Stimulated activated CD8-positive, alpha-beta memory T cell treated with anti-CD3 and anti-CD28 coated beads, Interleukin-15, amount 100 ng/mL, for 24 hours (primary cell): ENCODE data around the gene AP1M1.
"Not testable (repeated sequence)": the region's sequence is repeated elsewhere in the genome, so short reads cannot be mapped to it uniquely, and the experiment has no call there.

ENCODE experiments used
- DNase-seq: peaks from one replicate; pipeline ENCODE4 v3.0.0-alpha.2; 2020; ENCODE audit warnings: low read depth

AP1M1 gene

DNA sequence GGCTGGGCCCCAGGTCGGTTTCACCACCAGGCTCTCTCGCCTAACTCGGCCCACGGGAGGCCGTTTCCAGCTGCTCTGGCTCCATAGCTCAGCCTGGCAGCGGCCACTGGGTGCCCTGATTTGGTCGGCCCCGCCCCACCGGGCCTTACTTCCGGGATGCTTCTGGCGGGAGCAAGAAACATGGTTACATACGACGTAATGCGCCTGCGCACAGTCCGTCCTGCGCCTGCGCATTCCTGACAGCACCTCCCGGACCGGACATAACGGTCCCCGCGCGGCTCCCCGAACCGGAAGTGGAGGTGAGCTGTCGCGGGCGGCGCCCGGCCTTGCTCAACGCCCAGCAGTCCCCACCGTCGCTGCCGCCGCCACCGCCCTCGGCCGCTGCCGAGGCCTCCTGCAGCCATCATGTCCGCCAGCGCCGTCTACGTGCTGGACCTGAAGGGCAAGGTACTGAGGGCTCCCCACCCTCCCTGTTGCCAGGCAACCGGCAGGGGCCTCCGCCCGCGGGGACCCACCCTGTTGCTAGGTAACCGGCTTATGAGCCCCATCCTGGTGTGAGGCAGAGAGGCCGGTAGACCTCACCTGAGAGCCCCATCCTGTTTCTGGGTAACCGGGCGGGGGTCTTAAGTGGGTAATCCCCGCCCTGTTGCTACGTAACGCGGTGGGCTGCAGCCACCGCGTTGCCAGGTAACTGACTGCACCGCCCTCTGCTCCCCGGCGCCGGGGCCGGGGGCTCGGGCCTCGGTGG lies at the start of gene AP1M1:
AP1M1 (plus strand) TSS at position 290 of the 748 bp plus-strand sequence; CDS start at position 406, 116 bp downstream.
- peak; percentile 97 for DNase-seq

DNA sequence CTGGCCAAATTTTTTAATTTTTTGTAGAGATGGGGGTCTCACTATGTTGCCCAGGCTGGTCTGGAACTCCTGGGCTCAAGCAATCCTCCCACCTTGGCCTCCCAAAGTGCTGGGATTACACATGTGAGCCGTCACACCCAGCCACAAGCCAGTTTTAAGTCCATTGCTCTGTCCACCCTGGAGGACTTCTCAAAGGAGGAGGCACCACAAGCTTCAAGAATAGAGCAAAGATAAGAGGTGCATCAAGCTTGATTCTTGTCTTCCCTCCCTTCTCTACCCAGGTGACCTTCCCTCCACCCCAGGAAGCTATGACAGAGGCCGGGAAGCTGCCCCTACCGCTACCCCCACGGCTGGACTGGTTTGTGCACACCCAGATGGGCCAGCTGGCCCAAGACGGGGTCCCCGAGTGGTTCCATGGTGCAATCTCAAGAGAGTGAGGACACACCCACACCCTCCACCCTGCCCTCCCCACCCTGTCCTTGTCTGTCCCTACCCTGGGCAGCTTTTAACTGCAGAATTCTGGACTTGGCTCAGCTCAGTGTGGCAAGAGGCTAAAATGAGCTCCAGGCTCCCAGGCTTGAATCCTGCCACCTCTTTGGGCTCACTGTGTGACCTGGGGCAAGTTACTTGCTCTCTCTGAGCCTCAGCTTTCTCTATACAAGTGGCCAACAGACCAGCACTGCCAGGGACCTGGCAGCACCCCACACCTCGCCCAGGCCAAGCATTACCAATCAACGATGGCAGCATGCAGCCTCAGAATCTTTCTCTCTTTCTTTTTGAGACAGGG lies 49.1 kb upstream of the AP1M1 start:
- DNase-seq = no peak

- DNase-seq = no peak
Observed at GRCh38 chr19:16153582-16154336, 44.0 kb upstream of the AP1M1 start.

DNA sequence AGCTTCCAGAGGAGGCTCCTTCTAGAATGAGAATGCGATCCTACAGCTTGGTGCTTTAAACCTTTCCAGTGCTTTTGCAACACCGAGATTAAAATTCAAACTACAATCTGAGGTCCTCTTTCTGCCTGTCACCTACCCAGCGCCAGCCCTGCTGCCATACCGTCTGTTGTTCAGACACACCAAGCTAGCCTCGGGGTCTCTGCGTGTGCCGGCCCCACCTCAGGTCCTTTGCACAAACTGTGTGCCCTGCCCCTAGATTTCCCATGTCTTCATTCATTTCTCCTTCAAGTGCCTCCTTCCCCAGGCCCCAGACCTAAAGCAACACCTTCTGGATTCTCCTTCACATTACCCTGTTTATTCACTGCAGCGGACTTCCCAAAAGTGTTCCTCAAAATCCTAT lies 43.2 kb upstream of the AP1M1 start:
- DNase-seq = no peak

- no peak for DNase-seq
Observed at GRCh38 chr19:16155128-16155527, 42.6 kb upstream of the AP1M1 start.

GRCh38 chr19:16156904-16157303 lies 40.8 kb upstream of the AP1M1 start:
- DNase-seq = no peak

- DNase-seq = no peak
Observed at GRCh38 chr19:16157601-16158000, 40.1 kb upstream of the AP1M1 start.

DNA sequence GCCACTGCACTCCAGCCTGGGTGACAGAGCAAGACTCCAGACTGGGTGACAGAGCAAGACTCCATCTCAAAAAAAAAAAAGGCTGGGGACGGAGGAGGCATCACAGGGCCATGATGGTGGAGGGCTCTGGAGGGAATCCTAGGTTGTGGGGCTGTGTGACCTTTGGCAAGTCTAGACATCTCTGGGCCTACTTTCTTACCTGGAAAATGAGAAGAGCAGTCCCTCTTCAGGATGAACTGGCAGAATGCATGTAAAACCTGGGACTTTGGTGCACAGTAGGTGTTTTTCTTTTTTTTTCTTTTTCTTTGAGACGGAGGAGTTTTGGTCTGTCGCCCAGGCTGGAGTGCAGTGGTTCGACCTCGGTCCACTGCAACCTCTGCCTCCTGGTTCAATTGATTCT lies 38.1 kb upstream of the AP1M1 start:
- DNase-seq = no peak

DNA sequence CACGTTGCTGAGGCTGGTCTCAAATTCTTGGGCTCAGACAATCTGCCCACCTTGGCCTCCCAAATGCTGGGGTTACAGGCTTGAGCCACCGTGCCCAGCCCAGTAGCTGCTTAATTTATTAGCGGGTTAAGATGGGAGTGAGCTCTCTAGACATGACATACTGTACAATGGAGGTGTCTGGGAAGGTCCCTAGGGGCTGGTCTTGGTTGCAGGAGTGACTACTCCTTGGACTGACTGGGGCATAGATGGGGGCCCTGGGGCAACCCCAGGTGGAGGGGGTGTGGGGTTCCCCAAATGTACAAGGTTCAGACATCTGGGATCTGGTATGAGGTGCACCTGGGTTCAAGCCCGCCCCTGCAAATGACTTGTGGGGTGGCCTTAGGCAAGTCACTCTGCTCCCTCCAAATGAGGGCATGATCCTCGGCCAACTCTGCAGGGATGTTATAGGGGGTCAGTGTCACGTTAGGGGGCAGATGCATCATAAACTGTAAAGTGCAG lies 37.2 kb upstream of the AP1M1 start:
- no peak for DNase-seq

DNA sequence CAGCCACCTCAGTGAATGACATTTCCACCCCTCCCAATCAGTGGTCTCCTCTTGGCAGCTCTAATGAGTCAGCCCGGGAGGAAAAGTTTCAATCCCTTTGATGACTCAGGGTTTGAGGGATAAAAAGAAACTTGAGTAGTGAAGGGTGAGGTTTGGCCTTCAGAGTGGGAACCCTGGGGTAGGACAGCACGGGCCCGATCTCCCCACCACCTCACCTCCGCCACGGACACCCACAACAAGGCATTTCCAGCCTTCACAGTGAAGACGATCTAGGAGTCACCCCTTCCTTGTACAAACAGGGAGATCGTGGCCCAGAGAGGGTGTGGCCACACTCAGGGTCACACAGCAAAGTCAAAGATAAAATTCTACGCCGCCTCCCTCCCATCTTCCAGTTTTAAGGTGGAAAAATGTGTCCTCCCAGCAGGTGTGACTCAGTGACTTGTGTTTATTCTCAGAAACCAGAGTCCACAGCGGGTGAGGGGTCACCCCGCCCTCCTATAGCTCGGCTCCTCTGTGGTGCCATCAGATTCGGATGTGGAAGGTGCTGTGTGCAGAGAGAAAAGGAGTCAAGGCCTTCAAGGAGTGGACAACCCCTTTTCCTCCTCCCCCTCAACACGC lies 36.7 kb upstream of the AP1M1 start:
- DNase-seq = no peak

DNA sequence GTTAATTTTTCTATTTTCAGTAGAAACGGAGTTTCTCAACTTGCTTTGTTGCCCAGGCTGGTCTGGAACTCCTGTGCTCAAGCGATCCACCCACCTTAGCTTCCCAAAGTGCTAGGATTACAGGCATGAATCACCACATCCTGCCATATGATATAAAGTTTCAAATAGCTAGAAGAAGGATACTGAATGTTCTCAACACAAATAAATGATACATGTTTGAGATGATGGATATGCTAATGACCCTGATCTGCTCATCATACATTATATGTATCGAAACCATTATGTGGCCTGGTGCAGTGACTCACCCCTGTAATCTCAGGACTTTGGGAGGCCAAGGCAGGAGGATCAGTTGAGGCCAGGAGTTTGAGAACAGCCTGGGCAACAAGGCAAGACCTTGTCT lies 35.9 kb upstream of the AP1M1 start:
- DNase-seq = no peak

DNA sequence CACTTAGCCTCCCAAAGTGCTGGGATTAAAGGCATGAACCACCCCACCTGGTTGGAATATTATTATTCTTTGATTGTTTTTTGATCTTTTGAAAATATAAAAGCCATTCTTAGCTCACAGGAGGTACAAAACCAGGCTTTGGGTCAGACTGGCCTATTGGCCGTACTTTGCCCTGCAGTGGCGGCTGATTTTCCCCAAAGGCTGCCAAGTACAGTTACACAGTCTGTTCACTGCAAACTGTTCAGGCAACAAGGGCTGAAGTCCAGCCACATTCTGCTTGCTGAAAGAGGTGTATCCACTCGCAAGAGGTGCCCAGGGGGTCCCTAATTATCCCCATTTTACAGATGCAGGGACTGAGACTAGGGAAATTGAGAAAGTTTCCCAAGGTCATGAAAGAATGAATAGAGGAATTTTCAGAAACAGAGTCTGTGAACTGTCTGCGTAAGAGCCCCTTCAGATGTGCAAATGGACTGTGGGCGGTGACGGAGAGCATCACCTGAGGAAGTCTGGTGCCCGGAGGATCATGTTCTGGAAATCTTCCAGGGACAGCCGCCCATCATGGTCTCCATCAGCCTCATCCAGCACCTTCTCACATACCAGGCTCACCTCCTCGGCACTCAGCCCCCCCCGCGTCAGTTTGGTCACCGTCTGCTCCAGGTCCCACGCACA lies 33.4 kb upstream of the AP1M1 start:
- no peak for DNase-seq

DNA sequence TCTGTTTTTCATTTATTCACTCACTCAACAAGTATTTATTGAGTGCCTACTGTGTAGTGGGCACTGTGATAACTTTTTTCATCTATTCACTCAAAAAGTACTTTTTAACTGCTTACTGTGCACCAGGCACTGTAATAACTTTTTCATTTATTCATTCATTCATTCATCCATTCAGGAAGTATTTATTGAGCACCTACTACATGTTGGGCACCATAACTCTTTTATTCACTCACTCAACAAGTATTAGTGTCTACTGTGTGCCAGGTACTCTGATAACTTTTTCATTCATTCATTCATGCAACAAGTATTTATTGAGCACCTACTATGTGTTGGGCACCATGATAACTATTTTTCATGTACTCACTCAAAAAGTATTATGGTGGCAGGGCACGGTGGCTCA lies 31.3 kb upstream of the AP1M1 start:
- no peak for DNase-seq

DNA sequence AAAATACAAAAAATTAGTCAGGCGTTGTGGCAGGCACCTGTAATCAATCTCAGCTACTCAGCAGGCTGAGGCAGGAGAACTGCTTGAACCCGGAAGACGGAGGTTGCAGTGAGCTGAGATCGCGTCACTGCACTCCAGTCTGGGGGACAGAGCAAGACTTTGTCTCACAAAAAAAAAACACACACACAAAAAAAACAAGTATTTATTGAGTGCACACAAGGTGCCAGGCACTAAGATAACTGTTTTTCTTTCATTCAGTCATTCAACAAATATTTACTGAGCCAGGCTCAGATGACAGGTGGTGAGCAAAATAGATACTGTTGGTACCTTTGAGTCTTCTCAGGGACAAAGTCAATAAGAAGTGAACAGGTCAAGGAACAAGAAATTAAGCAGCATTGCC lies 30.7 kb upstream of the AP1M1 start:
- DNase-seq = no peak

- no peak for DNase-seq
Observed at GRCh38 chr19:16168465-16169081, 29.1 kb upstream of the AP1M1 start.

DNA sequence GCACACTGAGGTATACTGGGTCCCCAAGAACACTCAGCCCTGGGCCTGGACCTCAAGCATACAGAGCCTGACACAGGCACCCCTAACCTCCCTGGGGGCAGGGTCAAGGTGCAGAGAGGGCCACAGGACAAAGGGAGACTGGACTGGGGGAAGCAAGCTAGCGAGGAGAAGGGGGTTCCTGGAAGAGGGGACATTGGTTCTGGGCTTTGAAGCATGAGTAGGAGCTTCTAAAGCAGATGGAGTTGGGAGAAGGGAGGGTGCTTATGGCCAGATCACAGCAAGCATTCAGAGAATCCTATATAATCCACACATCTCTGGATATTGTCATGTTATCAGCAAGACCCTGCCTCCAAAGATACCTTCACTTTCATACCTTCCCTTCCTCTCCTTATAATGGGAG lies 27.6 kb upstream of the AP1M1 start:
- DNase-seq = no peak

GRCh38 chr19:16175954-16176353 lies 21.8 kb upstream of the AP1M1 start:
- DNase-seq = no peak

GRCh38 chr19:16178866-16179265 lies 18.8 kb upstream of the AP1M1 start:
- not testable (repeated sequence) for DNase-seq

- DNase-seq = no peak
Observed at GRCh38 chr19:16180611-16181010, 17.1 kb upstream of the AP1M1 start.

DNA sequence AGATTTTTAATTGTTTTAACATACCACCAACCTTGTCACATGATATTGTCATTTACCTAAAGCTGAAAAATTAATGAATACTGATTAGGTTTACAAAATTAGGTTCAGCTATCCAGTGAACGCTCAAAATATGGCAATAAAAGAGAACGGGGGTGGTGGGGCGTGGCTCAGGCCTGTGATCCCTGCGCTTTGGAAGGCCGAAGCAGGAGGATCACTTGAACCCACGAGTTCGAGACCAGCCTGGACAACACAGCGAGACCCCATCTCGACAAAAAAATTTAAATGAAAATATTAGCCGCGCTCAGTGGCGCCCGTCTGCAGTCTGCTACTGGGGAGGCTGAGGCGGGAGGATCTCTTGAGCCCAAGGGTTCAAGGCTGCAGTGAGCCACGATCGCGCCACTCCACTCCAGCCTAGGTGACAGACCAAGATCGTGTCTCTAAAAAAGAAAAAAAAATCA lies 13.0 kb upstream of the AP1M1 start:
- DNase-seq = no peak
